Panc1 (cell line): ENCODE data around the gene DOCK4. TPM values are rescaled to one million over a fixed set of nuclear protein-coding genes. Genes with fewer than 3 reads are reported as not detected.

Experiments used
- ATAC-seq: fragments of 200-7000 bp; cut with Tn5 transposase; 2 replicates; pipeline ENCODE4 v1.9.1; 2020; ENCODE audit warnings: mild to moderate bottlenecking, moderate library complexity
- BruUV-seq: library from RNA; stranded (reverse); fragments of 400-500 nt; replicated peaks from 2 replicates; lab custom pipeline; 2021; lab: Mats Ljungman, UMichigan
- CTCF ChIA-PET: fragments of 300-600 bp; sonication (Branson Sonifier 250); formaldehyde crosslinking; loops from one replicate; lab custom pipeline; 2022; ENCODE audit warnings: antibody characterized with exemption; lab: Charles Lee
- POLR2A ChIA-PET: fragments of 300-600 bp; sonication (Branson Sonifier 250); formaldehyde crosslinking; loops from one replicate; lab custom pipeline; 2022; ENCODE audit warnings: antibody characterized with exemption; lab: Charles Lee
- DNase-seq: peaks from one replicate; pipeline ENCODE4 v3.0.0-alpha.2; 2010; ENCODE audit warnings: low read depth, low spot score
- H3K27ac ChIP-seq: 2 replicates; pipeline ENCODE4 v1.5.1; 2011; ENCODE audit warnings: mild to moderate bottlenecking, low read length, inconsistent platforms
- H3K27me3 ChIP-seq: fragments of 200-500 bp; sonication (Bioruptor generic); 2 replicates; pipeline ENCODE4 v1.6.0; 2014; ENCODE audit warnings: low read length, inconsistent platforms; ENCODE audit not compliant: control insufficient read depth, insufficient read depth
- H3K36me3 ChIP-seq: fragments of 200-500 bp; sonication (Bioruptor generic); 2 replicates; pipeline ENCODE4 v1.5.1; 2014; ENCODE audit warnings: inconsistent platforms, mild to moderate bottlenecking, low read length, moderate library complexity; ENCODE audit not compliant: control insufficient read depth, insufficient read depth
- H3K4me1 ChIP-seq: 2 replicates; pipeline ENCODE4 v1.5.1; 2011; ENCODE audit warnings: inconsistent platforms, mild to moderate bottlenecking, low read length, moderate library complexity; ENCODE audit not compliant: control insufficient read depth, insufficient read depth
- H3K4me3 ChIP-seq, 2 experiments: 2 replicates each; pipeline ENCODE4 v1.5.1; 2011 to 2012; ENCODE audit warnings: low read depth in 2 of 2, low read length in 2 of 2, mild to moderate bottlenecking in 2 of 2, inconsistent platforms in 1 of 2, moderate library complexity in 1 of 2
- H3K9me3 ChIP-seq: fragments of 200-500 bp; sonication (Bioruptor generic); 2 replicates; pipeline ENCODE4 v1.5.1; 2014; ENCODE audit warnings: low read depth, mild to moderate bottlenecking, inconsistent platforms, low read length, moderate library complexity; ENCODE audit not compliant: control insufficient read depth, insufficient read depth
- POLR2AphosphoS5 ChIP-seq: IDR thresholded peaks from 2 replicates; pipeline ENCODE4 v1.6.1; 2012; ENCODE audit warnings: mild to moderate bottlenecking, low read depth, low read length, moderate library complexity
- SIN3A ChIP-seq: IDR thresholded peaks from 2 replicates; pipeline ENCODE4 v1.6.1; 2012; ENCODE audit warnings: low read depth, mild to moderate bottlenecking, low read length, moderate library complexity, borderline replicate concordance; ENCODE audit not compliant: insufficient read depth
- TCF7L2 ChIP-seq: IDR thresholded peaks from 2 replicates; pipeline ENCODE4 v1.6.1; 2011; ENCODE audit warnings: mild to moderate bottlenecking, low read depth, low read length, inconsistent platforms
- in situ Hi-C: cut with HindIII; loops from 2 replicates; pipeline ENCODE4 v1.10.0; 2016; ENCODE audit warnings: low sequenced_read_pairs, low pct_unique_long_range_greater_than_20kb
- intact Hi-C: fragments of 100-400 bp; cut with micrococcal nuclease; formaldehyde crosslinking; loops from one replicate; pipeline ENCODE4 v1.10.0; 2022; ENCODE audit not compliant: unreplicated experiment
- total RNA-seq: library from RNA; stranded (reverse); gene quantifications from one replicate; pipeline ENCODE4 v1.2.1, GENCODE V29; 2021; ENCODE audit not compliant: unreplicated experiment
- TF ChIP-seq, protein P1 (sequence below): fragments of 450-650 bp; IDR thresholded peaks from 2 replicates; pipeline ENCODE4 v1.5.1; 2017; ENCODE audit warnings: mild to moderate bottlenecking
- TF ChIP-seq, protein P2 (sequence below), 2 experiments: IDR thresholded peaks; 2 replicates each; pipeline ENCODE4 v1.6.1; 2011 to 2012; ENCODE audit warnings: low read depth in 2 of 2, control low read depth in 1 of 2, low read length in 1 of 2, mild to moderate bottlenecking in 1 of 2, moderate library complexity in 1 of 2; ENCODE audit not compliant: insufficient read depth in 1 of 2

DOCK4 gene
- total RNA-seq, 1 experiment from 2014 or later = 10.8 TPM

DNA sequence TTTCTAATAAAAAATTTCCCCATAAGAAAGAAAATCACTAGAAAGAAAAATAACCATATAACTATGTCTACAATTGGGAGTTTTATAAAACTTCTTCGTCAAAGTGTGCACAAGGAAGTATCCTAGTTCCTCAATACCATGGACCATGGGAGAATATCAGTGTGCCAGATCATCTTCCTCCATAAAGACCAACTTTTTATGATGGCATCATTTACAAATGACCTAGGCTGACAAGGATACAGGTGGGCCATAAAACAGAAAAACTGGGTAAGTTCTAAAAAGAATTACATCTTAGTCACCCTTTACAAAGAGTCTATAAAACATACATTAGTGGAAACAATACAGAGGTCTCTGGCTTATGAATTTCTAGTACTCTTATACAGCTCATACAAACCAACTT is 303.2 kb downstream of the DOCK4 start:
- Histone ChIP-seq H3K9me3 (no peaks in the 10 kb centered on the region), H3K36me3 (no peaks in the 10 kb centered on the region), H3K4me3 (no peak overlapping the region), H3K4me1 (no peaks in the 10 kb centered on the region), H3K27me3 (no peaks in the 10 kb centered on the region), H3K27ac (no peak overlapping the region)
- CTCF ChIA-PET = no interaction called here
- BruUV-seq = no TSS peak
- in situ Hi-C loops = no loop called here
- no peak for ATAC-seq
- TF ChIP-seq, protein P1, sequence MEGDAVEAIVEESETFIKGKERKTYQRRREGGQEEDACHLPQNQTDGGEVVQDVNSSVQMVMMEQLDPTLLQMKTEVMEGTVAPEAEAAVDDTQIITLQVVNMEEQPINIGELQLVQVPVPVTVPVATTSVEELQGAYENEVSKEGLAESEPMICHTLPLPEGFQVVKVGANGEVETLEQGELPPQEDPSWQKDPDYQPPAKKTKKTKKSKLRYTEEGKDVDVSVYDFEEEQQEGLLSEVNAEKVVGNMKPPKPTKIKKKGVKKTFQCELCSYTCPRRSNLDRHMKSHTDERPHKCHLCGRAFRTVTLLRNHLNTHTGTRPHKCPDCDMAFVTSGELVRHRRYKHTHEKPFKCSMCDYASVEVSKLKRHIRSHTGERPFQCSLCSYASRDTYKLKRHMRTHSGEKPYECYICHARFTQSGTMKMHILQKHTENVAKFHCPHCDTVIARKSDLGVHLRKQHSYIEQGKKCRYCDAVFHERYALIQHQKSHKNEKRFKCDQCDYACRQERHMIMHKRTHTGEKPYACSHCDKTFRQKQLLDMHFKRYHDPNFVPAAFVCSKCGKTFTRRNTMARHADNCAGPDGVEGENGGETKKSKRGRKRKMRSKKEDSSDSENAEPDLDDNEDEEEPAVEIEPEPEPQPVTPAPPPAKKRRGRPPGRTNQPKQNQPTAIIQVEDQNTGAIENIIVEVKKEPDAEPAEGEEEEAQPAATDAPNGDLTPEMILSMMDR = no peak
- TF ChIP-seq TCF7L2 = no peak
- TF ChIP-seq SIN3A = no peak
- TF ChIP-seq, protein P2, sequence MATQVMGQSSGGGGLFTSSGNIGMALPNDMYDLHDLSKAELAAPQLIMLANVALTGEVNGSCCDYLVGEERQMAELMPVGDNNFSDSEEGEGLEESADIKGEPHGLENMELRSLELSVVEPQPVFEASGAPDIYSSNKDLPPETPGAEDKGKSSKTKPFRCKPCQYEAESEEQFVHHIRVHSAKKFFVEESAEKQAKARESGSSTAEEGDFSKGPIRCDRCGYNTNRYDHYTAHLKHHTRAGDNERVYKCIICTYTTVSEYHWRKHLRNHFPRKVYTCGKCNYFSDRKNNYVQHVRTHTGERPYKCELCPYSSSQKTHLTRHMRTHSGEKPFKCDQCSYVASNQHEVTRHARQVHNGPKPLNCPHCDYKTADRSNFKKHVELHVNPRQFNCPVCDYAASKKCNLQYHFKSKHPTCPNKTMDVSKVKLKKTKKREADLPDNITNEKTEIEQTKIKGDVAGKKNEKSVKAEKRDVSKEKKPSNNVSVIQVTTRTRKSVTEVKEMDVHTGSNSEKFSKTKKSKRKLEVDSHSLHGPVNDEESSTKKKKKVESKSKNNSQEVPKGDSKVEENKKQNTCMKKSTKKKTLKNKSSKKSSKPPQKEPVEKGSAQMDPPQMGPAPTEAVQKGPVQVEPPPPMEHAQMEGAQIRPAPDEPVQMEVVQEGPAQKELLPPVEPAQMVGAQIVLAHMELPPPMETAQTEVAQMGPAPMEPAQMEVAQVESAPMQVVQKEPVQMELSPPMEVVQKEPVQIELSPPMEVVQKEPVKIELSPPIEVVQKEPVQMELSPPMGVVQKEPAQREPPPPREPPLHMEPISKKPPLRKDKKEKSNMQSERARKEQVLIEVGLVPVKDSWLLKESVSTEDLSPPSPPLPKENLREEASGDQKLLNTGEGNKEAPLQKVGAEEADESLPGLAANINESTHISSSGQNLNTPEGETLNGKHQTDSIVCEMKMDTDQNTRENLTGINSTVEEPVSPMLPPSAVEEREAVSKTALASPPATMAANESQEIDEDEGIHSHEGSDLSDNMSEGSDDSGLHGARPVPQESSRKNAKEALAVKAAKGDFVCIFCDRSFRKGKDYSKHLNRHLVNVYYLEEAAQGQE (IDR thresholded peaks at IDR 0.05; ENCODE audit: insufficient read depth in 1 of 2, low read depth in 2 of 2, low read length in 1 of 2) = no peak
- no peak for TF ChIP-seq POLR2AphosphoS5
- DNase-seq = no peak
- intact Hi-C loops = no loop called here
- POLR2A ChIA-PET = no interaction called here

DNA sequence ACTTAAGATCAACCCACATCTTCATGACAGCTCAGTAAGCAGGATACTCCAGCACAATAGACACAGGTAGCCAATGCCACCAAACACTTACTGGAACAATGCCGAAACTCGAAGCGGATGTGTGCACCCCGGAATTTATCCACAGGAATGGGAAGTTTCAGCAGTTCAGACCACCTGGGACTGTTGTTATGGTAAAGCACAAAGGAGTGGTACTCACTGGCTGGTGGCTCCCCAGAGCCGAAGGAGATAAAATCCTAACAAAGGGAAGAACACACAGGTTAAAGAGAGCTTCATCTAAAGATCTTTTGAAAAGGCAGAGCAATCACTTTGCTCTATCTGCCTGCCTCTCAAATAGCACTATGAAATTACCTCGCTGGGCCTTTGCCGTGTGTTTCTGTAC is 305.9 kb downstream of the DOCK4 start:
- Histone ChIP-seq H3K4me3 (no peak overlapping the region), H3K9me3 (no peaks in the 10 kb centered on the region), H3K27ac (no peak overlapping the region), H3K27me3 (no peaks in the 10 kb centered on the region), H3K36me3 (no peaks in the 10 kb centered on the region), H3K4me1 (no peaks in the 10 kb centered on the region)
- intact Hi-C loops (no loop called here), in situ Hi-C loops (no loop called here)
- CTCF ChIA-PET = no interaction called here
- DNase-seq (no peak), ATAC-seq (no peak)
- POLR2A ChIA-PET = no interaction called here
- BruUV-seq = no TSS peak
- TF ChIP-seq SIN3A = no peak
- TF ChIP-seq TCF7L2 = no peak
- no peak for TF ChIP-seq POLR2AphosphoS5

DNA sequence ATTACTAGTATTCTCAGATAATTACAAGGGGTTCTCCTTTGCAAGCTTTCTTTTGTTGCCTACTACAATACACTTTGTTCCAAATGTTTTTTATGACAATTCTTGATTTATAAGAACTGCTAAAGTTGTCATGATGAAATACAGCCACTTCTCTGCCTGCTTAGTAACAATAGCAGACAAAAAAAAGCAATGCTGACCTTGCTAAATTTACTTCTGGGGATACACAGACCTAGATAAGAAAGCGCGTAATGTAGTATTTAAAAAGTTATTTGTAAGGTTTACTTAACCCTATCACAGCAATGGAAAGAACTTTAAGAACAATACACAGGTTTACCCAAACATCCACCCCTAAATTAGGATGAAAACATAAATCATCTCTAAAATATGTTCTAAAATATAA is 311.1 kb downstream of the DOCK4 start:
- no peak for ATAC-seq
- Histone ChIP-seq H3K27me3 (no peaks in the 10 kb centered on the region), H3K4me3 (no peak overlapping the region), H3K27ac (no peak overlapping the region), H3K9me3 (no peaks in the 10 kb centered on the region), H3K36me3 (no peaks in the 10 kb centered on the region), H3K4me1 (no peaks in the 10 kb centered on the region)
- intact Hi-C loops (no loop called here), in situ Hi-C loops (no loop called here)
- TF ChIP-seq, protein P1 = no peak
- TF ChIP-seq TCF7L2 = no peak
- TF ChIP-seq POLR2AphosphoS5 = no peak
- TF ChIP-seq, protein P2 (IDR thresholded peaks at IDR 0.05; ENCODE audit: insufficient read depth in 1 of 2, low read depth in 2 of 2, low read length in 1 of 2) = no peak
- TF ChIP-seq SIN3A = no peak
- no peak for DNase-seq
- no TSS peak for BruUV-seq
- POLR2A ChIA-PET = no interaction called here
- CTCF ChIA-PET = no interaction called here
